ENCODE measurements around the gene GALT. TPM values are rescaled to one million over a fixed set of nuclear protein-coding genes. Genes with fewer than 3 reads are reported as not detected.

Gene GALT
- total and polyA plus RNA-seq, 2 of the 13 experiments (the other 11 are each of a cell fraction or from before 2014, with no cell fraction given) = 40.4 to 46.3 TPM

- TF ChIP-seq ATM (IDR thresholded peaks at IDR 0.05; ENCODE audit: borderline replicate concordance) (no peak), TFAP4 (IDR thresholded peaks at IDR 0.05; ENCODE audit: borderline replicate concordance, low read depth) (no peak), ZSCAN5A (CRISPR knock-in tag; IDR thresholded peaks at IDR 0.05; ENCODE audit: borderline replicate concordance) (no peak), ZFX (CRISPR knock-in tag; IDR thresholded peaks at IDR 0.05; ENCODE audit: low read depth) (peak; percentile 78), CCAR2 (optimal IDR thresholded peaks at IDR 0.05; ENCODE audit: low read depth, low read length) (no peak), NCOA2 (CRISPR knock-in tag; IDR thresholded peaks at IDR 0.05) (no peak), ELF1 (CRISPR knock-in tag; IDR thresholded peaks at IDR 0.05) (peak; percentile 79), GABPA (IDR thresholded peaks at IDR 0.05; ENCODE audit: low read depth, low read length) (peak; percentile 89), GABPA (CRISPR knock-in tag; IDR thresholded peaks at IDR 0.05; ENCODE audit: low read depth) (peak; percentile 97), ZNF235 (CRISPR knock-in tag; IDR thresholded peaks at IDR 0.05; ENCODE audit: borderline replicate concordance) (no peak), HNRNPLL (IDR thresholded peaks at IDR 0.05; ENCODE audit: low read depth, low read length, poor library complexity, severe bottlenecking) (peak; percentile 28), RFXAP (CRISPR knock-in tag; IDR thresholded peaks at IDR 0.05; ENCODE audit: borderline replicate concordance) (peak; percentile 40; the same call in 1 of the 2 replicates), ZBTB42 (CRISPR knock-in tag; IDR thresholded peaks at IDR 0.05) (no peak), SUZ12 (IDR thresholded peaks at IDR 0.05; ENCODE audit: low read depth, low read length) (no peak), TAF1 (CRISPR knock-in tag; IDR thresholded peaks at IDR 0.05) (peak; percentile 52; the same call in 1 of the 2 replicates), ZNF501 (CRISPR knock-in tag; IDR thresholded peaks at IDR 0.05) (peak; percentile 53), KMT2B (CRISPR knock-in tag; IDR thresholded peaks at IDR 0.05) (peak; percentile 72), TAF15 (IDR thresholded peaks at IDR 0.05; ENCODE audit: low read depth, low read length, poor library complexity, severe bottlenecking) (no peak), MYPOP (CRISPR knock-in tag; IDR thresholded peaks at IDR 0.05) (no peak), HMGA1 (CRISPR knock-in tag; conservative IDR thresholded peaks at IDR 0.05) (no peak), GATAD2A (CRISPR knock-in tag; IDR thresholded peaks at IDR 0.05) (0 out of 2 replicates have a peak, but pooled peaks have one; percentile 26), ZNF83 (CRISPR knock-in tag; IDR thresholded peaks at IDR 0.05; ENCODE audit: borderline replicate concordance) (no peak), RBFOX2 (IDR thresholded peaks at IDR 0.05; ENCODE audit: low read depth, low read length) (0 out of 2 replicates have a peak, but pooled peaks have one; percentile 55), NR2F2 (IDR thresholded peaks at IDR 0.05; ENCODE audit: borderline replicate concordance, low read depth) (no peak), KDM2A (CRISPR knock-in tag; IDR thresholded peaks at IDR 0.05; ENCODE audit: borderline replicate concordance, low read depth) (peak; percentile 59; the same call in 1 of the 2 replicates), AHR (CRISPR knock-in tag; IDR thresholded peaks at IDR 0.05) (no peak), MEIS2 (CRISPR knock-in tag; IDR thresholded peaks at IDR 0.05) (peak; percentile 49; the same call in 1 of the 2 replicates), SYNCRIP (IDR thresholded peaks at IDR 0.05; ENCODE audit: insufficient read depth, low read depth, low read length) (no peak), MYNN (CRISPR knock-in tag; IDR thresholded peaks at IDR 0.05; ENCODE audit: low read depth) (no peak)
Observed at GRCh38 chr9:34620061-34620994, 26.1 kb upstream of the GALT start, which contains the start of gene DCTN3 (continued).

Measured in HepG2 (cell line).